Esophagus muscularis mucosa (tissue), 2 donors: Measurements from ENCODE around the gene ZNF521.

ENCODE experiments used
- POLR2A ChIP-seq: fragments of 450-650 bp; IDR thresholded peaks from one replicate; pipeline ENCODE4 v1.6.1; 2017; ENCODE audit warnings: antibody characterized with exemption, moderate library complexity, mild to moderate bottlenecking, low read depth
- POLR2AphosphoS5 ChIP-seq, 2 donors: sonication (generic); formaldehyde crosslinking; IDR thresholded peaks; one replicate each; pipeline ENCODE4 v1.6.1; 2017; ENCODE audit warnings: antibody characterized with exemption in 2 of 2

- TF ChIP-seq POLR2A (no peak), POLR2AphosphoS5 (IDR thresholded peaks at IDR 0.05) (no peak)
These were observed 17.4 kb downstream of the ZNF521 start for GRCh38 chr18:25334588-25334987.
